Measurements from ENCODE around the gene GP1BB.

Gene GP1BB

DNA sequence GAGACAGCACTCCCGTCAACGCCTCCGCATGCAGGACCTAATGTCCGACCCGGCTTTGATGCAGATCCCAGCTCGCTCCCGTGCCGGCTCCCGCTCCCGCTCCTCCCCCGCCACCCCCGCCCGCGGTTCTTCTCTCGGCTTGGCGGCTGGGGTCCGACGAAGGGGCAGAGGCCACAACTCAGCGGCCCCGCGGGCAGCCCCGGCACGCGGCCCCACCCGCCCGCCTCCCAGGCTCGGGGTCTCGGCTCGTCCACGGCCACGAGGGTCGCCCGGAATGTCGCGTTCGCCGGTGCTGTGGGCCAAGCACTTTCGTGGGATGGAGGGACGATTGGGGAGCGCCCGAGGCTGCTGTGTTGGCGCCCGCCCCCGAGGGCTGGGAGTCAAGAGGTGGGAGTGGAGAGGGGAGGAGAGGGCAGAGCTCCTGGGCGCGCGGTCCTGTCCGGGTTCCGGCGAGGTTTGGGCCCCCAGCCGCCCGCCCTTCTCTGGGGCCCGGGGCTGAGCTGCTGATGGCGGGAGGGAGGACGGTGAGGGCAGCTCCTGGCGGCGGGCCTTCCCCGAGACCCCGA, 31.9 kb downstream of the GP1BB start:
- DNase-seq (no peak), ATAC-seq (replicated peaks) (no peak)
- Mint-ChIP-seq H3K4me3 (peak overlapping the region in 1 of 2 donors; percentile 29), H3K27me3 (peaks cover 76 to 93% of the 10 kb centered on the region in 2 donors), H3K4me1 (peaks cover 35 to 52% of the 10 kb centered on the region in 2 donors), H3K27ac (no peak overlapping the region), H3K9me3 (no peaks in the 10 kb centered on the region), H3K36me3 (peaks cover 3 to 6% of the 10 kb centered on the region in 2 donors)

DNA sequence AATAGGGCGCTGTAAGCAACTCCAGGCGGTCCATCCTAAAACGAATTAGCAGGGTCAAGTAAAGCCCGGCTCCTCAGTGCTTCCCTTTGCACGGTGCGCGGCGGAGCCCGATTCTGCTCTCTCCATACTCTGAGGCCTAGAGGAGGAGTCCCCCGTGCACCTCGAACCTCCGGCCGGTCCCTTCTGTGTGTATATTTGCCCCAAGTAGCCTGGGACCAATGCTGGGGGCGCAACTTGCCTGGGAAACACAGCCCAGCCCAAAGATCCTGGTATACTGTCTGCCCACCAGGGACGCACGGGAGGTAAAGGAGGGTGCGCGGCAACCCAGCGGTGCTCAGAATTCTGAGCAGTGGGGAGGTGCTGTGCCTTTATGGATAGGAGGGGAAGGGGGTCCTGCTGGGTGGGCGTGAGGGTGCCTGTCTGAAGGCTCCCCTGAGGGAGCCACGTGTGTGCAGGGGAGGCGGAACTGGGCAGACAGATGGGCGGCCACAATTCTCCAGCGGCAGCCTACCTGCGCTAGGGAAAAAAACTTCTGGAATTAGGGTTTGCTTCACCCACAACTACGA, 32.5 kb downstream of the GP1BB start:
- peaks cover 4 to 8% of the 10 kb centered on the region in 2 donors for H3K36me3 Mint-ChIP-seq
- ATAC-seq (replicated peaks) (no peak), DNase-seq (no peak)
- peaks cover 77 to 94% of the 10 kb centered on the region in 2 donors for H3K27me3 Mint-ChIP-seq
- peak overlapping the region; percentile 67 for H3K27ac Mint-ChIP-seq
- H3K4me3 Mint-ChIP-seq: peak overlapping the region; percentile 51 to 57
- peaks cover 36 to 55% of the 10 kb centered on the region in 2 donors for H3K4me1 Mint-ChIP-seq
- H3K9me3 Mint-ChIP-seq: no peaks in the 10 kb centered on the region

DNA sequence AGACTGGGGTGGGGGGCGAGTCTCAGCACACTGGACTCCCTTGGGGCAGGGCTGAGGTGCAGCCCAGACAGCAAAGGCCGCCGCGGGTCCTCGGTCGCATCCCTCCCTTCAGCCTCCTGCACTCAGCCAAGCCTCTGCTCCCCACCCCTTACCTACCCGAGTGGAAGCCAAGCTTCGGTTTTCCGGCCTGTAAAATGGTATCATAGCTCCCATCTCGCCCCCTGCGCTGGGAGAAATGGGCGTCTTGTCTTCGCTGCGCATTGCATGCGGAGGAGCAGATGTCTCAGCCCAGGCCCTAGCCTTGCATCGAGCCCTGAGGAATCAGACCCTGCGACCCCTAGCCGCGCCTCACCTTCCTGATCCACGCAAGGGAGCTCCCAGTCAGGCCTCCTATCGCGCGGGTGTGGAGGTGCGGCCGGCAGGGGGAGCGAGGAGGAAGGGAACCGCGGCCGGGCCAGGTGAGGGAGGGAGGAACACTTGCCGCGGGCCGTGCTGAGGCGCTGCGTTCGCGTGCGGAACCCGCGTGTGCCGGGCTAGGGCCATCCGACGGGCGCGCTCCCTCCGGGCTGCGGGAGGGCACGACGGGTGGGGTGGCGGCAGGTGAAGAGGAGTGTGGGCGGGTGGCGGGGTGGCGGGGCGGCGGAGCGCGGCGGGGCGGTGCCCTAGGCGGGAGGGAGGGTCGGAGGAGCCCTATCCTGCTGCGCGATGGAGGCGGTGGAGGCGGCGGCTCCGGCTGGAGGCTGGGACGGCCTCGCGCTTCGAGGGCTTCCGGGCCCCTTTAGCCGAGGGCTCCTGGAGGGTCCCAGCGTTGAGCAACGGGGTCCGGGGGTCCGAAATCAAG, 33.2 kb downstream of the GP1BB start:
- Mint-ChIP-seq H3K27ac (no peak overlapping the region), H3K4me3 (peak overlapping the region; percentile 57 to 61), H3K27me3 (peaks cover 73 to 89% of the 10 kb centered on the region in 2 donors), H3K9me3 (no peaks in the 10 kb centered on the region), H3K36me3 (peaks cover 4 to 8% of the 10 kb centered on the region in 2 donors), H3K4me1 (peaks cover 36 to 55% of the 10 kb centered on the region in 2 donors)
- peak; percentile 53 to 58 for ATAC-seq (replicated peaks)
- peak; percentile 43 for DNase-seq

DNA sequence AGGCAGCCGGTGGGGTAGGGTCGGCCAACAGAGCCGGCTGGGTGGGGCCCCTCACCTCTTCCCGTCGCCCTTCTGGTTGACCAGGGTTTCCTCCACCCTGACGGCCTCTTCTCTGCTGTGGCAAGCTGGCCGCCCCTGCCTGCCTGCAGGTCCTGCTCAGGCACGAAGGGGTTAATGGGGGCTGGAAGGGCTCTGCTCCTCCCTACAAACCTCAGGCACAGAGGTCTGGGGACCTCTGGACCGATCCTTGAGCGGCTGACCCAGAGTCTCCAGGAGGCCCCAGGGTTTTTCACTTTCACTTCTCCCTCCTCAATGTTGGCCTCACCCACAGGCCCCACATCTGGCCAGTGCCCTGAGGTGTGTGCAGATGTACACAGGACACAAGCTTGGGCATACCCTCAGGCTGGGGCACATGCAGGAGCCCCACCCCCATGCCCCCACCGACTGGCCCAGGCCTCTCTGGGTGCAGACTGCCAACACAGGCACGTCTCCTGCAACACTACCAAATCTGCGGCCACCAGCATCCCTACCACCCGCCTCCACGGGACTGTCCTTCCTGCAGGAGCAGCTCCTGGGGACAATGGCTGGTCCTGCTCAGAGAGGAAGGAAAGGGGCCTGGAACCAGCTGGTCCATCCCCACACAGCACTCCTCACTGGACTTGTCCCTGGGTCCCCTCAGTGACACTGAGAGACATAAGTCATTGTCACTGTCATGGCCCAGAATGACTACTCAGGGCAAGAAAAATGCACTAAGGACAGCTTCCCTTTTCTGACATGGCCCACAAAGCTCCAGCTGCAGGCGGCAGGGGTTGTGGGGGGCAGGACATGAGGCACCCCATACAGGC, 34.0 kb downstream of the GP1BB start:
- peak overlapping the region; percentile 47 for H3K27ac Mint-ChIP-seq
- peak overlapping the region; percentile 59 to 80 for H3K4me3 Mint-ChIP-seq
- peak; percentile 57 to 62 for ATAC-seq (replicated peaks)
- peaks cover 39 to 58% of the 10 kb centered on the region in 2 donors for H3K4me1 Mint-ChIP-seq
- DNase-seq: no peak
- peaks cover 4 to 8% of the 10 kb centered on the region in 2 donors for H3K36me3 Mint-ChIP-seq
- no peaks in the 10 kb centered on the region for H3K9me3 Mint-ChIP-seq
- H3K27me3 Mint-ChIP-seq: peaks cover 74 to 89% of the 10 kb centered on the region in 2 donors

DNA sequence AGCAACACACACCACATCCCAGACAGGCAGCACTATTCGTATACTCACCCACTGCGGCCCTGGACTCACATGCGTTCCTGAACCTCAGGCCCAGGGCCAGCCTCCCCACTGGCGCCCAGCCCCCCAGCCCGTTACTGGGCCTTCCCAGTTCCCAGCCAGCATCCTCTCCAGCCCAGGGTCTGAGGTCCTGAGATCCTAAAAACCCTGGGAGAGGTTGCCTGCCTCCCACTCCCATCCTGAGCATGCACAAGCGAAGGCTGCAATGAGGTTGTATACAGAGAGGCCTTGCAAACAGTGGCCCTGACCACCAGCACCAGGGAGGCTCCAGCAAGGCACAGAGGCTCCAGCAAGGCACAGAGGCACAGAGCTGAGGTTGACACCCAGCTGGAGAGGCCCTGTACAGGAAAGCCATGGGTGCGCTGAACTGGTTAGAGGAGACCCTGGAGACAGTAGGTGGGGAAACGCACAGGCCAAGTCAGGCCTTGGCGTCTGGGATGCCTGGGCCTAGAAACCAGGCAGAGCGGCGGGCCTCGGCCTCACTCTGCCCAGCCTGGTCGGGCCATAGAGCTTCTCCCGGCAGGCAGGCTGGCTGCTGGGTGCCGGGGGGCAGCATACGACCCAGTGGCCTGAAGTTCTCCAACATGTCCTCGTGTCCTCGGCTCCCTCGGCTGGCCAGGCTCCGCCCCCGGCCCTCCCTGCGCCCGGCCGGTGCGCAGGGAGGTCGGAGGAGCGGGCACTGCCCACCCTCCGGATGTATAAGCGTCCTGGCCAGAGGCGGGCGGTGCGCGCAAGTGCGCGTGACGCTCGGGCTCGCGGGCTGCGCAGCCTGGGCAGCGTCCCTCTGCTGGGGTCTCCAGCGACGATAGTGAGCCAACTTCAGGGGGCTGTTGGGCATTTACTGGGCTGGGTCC, 34.9 kb downstream of the GP1BB start:
- ATAC-seq (replicated peaks) (no peak), DNase-seq (no peak)
- peaks cover 39 to 62% of the 10 kb centered on the region in 2 donors for H3K4me1 Mint-ChIP-seq
- peak overlapping the region in 1 of 2 donors; percentile 59 for H3K4me3 Mint-ChIP-seq
- no peaks in the 10 kb centered on the region for H3K9me3 Mint-ChIP-seq
- no peak overlapping the region for H3K27ac Mint-ChIP-seq
- H3K27me3 Mint-ChIP-seq: peaks cover 72 to 89% of the 10 kb centered on the region in 2 donors
- peaks cover 4 to 8% of the 10 kb centered on the region in 2 donors for H3K36me3 Mint-ChIP-seq

DNA sequence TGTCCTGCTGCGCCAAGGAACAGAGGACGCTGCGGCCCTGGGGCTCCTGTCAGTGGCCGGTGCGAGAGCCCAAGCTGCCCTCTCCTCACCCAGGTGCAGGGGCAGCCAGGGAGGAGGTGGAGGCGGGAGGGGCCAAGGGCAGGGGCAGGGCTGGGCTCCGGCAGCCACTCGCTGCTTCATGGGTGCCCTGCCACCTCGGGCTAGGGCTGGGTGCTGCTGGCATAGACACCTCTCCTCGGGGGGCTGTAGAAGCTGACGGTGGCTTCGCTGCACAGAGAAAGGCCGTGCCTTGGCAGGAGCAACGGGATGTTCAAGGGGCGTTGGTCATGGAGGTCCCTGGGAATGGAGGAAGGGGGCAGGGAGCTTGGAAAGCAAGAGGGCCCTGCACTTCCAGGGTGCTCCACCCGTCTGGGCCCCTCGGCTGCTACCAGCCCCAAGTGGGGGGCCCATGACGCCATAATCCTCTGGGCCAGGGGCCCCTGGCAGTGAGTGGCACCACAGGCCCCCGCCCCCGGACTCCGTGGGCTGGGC, 35.6 kb downstream of the GP1BB start:
- ATAC-seq (replicated peaks) (no peak), DNase-seq (no peak)
- no peak overlapping the region for H3K27ac Mint-ChIP-seq
- peaks cover 39 to 62% of the 10 kb centered on the region in 2 donors for H3K4me1 Mint-ChIP-seq
- peaks cover 72 to 89% of the 10 kb centered on the region in 2 donors for H3K27me3 Mint-ChIP-seq
- peaks cover 4 to 8% of the 10 kb centered on the region in 2 donors for H3K36me3 Mint-ChIP-seq
- H3K4me3 Mint-ChIP-seq: peak overlapping the region in 1 of 2 donors; percentile 48
- no peaks in the 10 kb centered on the region for H3K9me3 Mint-ChIP-seq

DNA sequence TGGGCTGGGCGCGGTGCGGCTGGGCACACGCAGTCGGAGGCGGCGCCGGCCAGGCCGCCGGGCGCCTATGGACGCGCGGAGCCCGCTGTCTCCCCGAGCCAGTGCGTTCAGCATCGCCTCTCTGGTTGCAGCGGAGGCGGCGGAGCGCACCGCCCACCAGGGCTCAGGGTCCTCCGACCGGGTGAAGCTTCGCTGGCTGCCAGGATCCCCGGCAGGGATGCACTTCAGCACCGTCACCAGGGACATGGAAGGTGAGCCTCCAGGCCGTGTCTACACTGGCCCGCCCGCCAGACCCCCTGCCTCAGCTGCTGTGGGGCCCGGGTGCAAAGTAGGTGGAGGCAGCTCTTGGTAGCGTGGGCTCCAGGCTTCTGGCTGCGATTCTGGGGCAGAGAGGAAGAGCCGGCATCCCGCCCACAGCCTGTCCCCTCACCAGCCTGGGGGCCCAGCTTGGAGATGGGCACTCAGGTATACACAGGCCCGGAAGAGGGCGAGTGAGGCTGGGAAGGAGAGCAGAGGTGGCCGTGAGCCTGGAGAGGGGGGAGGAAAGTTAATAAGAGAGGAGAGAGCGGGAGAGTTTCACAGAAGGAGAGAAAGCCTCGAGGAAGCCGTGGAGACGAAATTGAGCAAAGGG, 36.2 kb downstream of the GP1BB start:
- no peak for ATAC-seq (replicated peaks)
- H3K9me3 Mint-ChIP-seq: no peaks in the 10 kb centered on the region
- H3K36me3 Mint-ChIP-seq: peaks cover 4 to 8% of the 10 kb centered on the region in 2 donors
- peaks cover 72 to 89% of the 10 kb centered on the region in 2 donors for H3K27me3 Mint-ChIP-seq
- no peak for DNase-seq
- peak overlapping the region; percentile 84 for H3K27ac Mint-ChIP-seq
- H3K4me3 Mint-ChIP-seq: peak overlapping the region; percentile 86 to 89
- peaks cover 35 to 60% of the 10 kb centered on the region in 2 donors for H3K4me1 Mint-ChIP-seq

DNA sequence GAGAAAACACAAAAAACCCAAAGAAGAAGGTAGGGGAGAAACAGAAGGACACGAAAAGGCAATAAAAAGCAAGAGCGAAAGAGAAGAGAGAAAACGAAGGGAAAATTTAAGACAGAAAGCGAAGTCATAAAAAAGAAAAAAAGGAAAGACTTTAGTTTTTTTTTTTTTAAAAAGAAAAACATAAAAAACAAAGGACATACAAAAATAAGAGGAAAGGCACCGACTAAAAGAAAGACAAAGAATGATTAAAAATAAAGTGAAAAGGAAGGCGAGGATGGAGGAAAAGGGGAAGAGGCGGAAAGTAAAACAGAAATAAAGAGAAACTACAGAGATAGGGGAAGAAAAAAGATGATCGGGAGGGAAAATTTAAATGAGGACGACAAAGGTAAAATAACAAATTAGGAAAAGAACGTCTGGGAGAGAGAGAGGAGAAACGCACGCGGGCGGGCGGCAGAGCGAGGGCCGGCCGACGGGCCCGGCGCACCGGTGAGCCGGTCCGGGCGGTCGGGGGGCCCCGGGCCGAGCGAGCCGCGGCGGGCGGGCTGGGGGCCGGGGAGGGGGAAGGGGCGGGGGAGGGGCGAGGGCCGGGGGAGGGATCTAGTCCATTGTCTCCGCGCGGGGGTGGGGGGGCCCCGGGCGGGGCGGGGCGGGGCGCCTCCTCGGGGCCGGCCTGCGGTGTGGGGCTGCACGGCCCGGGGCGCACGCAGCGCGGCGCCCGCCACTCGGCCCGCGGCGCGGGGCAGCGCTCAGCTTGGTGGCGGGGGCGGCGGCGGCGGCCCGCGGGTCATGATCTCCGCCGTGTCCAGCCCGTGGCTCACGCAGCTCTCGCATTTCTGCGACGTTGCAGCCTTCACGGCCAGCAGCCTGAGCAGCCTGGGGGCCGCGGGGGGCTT, 37.0 kb downstream of the GP1BB start, which contains the start of gene TBX1:
Gene TBX1, plus strand, starts transcription at position 721 of the 893 bp plus-strand sequence. Its CDS starts 66 bp downstream, at position 787.
- no peak for ATAC-seq (replicated peaks)
- Mint-ChIP-seq H3K9me3 (no peaks in the 10 kb centered on the region), H3K4me3 (peak within 1 kb of the TSS; percentile 86 to 89), H3K4me1 (peaks cover 35 to 52% of the 10 kb centered on the region in 2 donors), H3K36me3 (peaks cover 4 to 8% of the 10 kb centered on the region in 2 donors), H3K27me3 (peaks cover 73 to 89% of the 10 kb centered on the region in 2 donors), H3K27ac (peak within 1 kb of the TSS; percentile 84)
- no peak for DNase-seq

DNA sequence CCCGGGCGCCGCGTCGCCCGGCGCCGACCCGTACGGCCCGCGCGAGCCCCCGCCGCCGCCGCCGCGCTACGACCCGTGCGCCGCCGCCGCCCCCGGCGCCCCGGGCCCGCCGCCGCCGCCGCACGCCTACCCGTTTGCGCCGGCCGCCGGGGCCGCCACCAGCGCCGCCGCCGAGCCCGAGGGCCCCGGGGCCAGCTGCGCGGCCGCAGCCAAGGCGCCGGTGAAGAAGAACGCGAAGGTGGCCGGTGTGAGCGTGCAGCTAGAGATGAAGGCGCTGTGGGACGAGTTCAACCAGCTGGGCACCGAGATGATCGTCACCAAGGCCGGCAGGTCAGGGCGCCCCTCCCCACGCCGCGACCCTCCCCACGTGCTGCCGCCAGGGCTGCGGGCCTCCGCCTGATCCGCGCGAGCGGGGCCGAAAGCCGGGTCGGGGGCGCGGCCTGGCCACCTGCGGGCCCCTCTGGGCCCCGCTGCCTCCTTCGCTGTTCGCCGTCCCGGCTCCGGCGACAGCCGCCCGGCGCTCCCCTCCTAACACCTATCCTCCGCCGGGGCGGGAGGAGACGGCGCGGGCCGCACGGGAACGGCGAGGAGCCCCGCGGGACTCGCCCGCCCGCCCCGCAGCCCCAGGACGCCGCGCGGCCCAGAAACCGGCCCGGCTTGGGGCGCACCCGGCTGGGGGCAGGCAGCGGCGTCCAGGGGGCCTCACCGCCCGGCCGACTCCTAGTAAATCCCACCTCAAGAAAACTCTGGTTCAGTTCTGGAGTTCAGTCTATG, 37.8 kb downstream of the GP1BB start:
- peaks cover 71 to 87% of the 10 kb centered on the region in 2 donors for H3K27me3 Mint-ChIP-seq
- no peak for ATAC-seq (replicated peaks)
- H3K4me1 Mint-ChIP-seq: peaks cover 30 to 45% of the 10 kb centered on the region in 2 donors
- DNase-seq: no peak
- H3K36me3 Mint-ChIP-seq: peaks cover 4 to 8% of the 10 kb centered on the region in 2 donors
- peak overlapping the region; percentile 62 for H3K27ac Mint-ChIP-seq
- no peaks in the 10 kb centered on the region for H3K9me3 Mint-ChIP-seq
- H3K4me3 Mint-ChIP-seq: peak overlapping the region; percentile 43 to 67

DNA sequence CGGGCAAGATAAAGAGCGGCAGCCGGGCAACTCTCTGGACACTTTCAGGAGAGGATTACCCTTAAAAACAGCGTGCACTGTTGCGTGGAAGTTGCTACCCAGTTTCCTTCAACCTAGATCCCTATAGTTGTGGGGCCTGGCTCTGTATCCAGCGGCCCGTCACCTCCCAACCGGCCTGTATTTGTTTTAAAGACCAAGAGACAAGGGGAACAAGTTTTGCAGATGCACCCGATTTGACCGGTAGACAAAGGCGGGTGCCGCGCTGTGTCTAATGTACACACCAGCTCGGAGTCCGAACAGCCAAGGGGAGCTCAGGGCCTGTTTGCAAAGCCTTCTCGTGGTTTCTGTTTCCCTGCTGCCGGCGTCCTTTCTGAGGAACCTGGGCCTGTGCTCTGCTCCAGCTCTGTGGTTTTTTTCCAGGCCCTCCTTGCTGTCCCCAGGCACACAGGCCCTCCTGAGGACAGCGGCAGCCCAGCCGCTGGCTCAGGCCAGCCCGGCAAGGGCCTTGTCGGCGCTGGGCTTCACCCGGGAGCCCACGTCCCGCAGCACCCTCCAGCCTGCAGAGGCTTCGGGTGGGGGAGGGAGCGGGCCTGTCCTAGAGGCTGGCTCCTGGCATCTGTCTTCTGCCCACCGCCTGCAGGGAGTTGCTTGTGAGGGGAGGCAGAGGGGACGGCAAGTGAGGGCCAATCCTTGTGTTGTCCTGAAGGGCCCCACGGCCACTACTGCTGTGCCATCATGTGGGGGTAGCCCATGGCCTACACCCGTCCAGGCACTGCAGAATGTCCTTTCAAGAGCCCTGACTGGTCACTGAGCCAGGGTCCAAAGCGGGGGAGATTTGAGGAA, 38.6 kb downstream of the GP1BB start:
- Mint-ChIP-seq H3K36me3 (peaks cover 4 to 8% of the 10 kb centered on the region in 2 donors), H3K27ac (peak overlapping the region; percentile 62), H3K27me3 (peaks cover 68 to 85% of the 10 kb centered on the region in 2 donors), H3K4me3 (peak overlapping the region; percentile 43 to 67), H3K9me3 (no peaks in the 10 kb centered on the region), H3K4me1 (peaks cover 26 to 43% of the 10 kb centered on the region in 2 donors)
- DNase-seq (no peak), ATAC-seq (replicated peaks) (no peak)

Data from stimulated activated naive B cell treated with anti-CD40 and anti-IgM and Interleukin-4, amounts not matched to agents 10 μg/mL and 1 μg/mL and 100 μg/mL, for 72 hours (primary cell).